Medulla oblongata (tissue), 1 donor: ENCODE results near the gene BACH2.

ENCODE experiments used
- DNase-seq: peaks from one replicate; pipeline ENCODE4 v3.0.0-alpha.2; 2015; ENCODE audit errors: extremely low spot score

Gene BACH2

GRCh38 chr6:89999154-89999553 lies 297.5 kb downstream of the BACH2 start:
- DNase-seq = no peak

- DNase-seq = peak; percentile 28
These were observed 298.9 kb downstream of the BACH2 start for GRCh38 chr6:89997456-89998445.

- DNase-seq = no peak
These were observed 303.2 kb downstream of the BACH2 start for GRCh38 chr6:89993411-89993810.

GRCh38 chr6:89992818-89993217 lies 303.8 kb downstream of the BACH2 start:
- DNase-seq = no peak

- no peak for DNase-seq
These were observed 306.9 kb downstream of the BACH2 start for GRCh38 chr6:89989742-89990141.

- no peak for DNase-seq
These were observed 308.8 kb downstream of the BACH2 start for GRCh38 chr6:89987830-89988229.

- no peak for DNase-seq
These were observed 309.5 kb downstream of the BACH2 start for GRCh38 chr6:89987140-89987539.

GRCh38 chr6:89986650-89987074 lies 310.0 kb downstream of the BACH2 start:
- no peak for DNase-seq

GRCh38 chr6:89985751-89986493 lies 310.7 kb downstream of the BACH2 start:
- peak; percentile 63 for DNase-seq

GRCh38 chr6:89984926-89985750 lies 311.5 kb downstream of the BACH2 start:
- peak; percentile 87 for DNase-seq

- no peak for DNase-seq
These were observed 316.3 kb downstream of the BACH2 start for GRCh38 chr6:89980353-89980752.

GRCh38 chr6:89979481-89980119 lies 317.0 kb downstream of the BACH2 start:
- no peak for DNase-seq

GRCh38 chr6:89978749-89979145 lies 317.9 kb downstream of the BACH2 start:
- DNase-seq = no peak

GRCh38 chr6:89977808-89978748 lies 318.6 kb downstream of the BACH2 start:
- no peak for DNase-seq

- DNase-seq = no peak
These were observed 320.0 kb downstream of the BACH2 start for GRCh38 chr6:89976694-89977020.

- no peak for DNase-seq
These were observed 320.5 kb downstream of the BACH2 start for GRCh38 chr6:89975991-89976693.

GRCh38 chr6:89975366-89975765 lies 321.3 kb downstream of the BACH2 start:
- DNase-seq = no peak

GRCh38 chr6:89974834-89975233 lies 321.8 kb downstream of the BACH2 start:
- no peak for DNase-seq

GRCh38 chr6:89972025-89972381 lies 324.6 kb downstream of the BACH2 start:
- DNase-seq = no peak
